SK-N-SH (cell line): Measurements from ENCODE around the gene DDX19B. TPM values are rescaled to one million over a fixed set of nuclear protein-coding genes. Genes with fewer than 3 reads are reported as not detected.

Experiments
- CTCF ChIA-PET: fragments of 300-600, 350-600 bp; formaldehyde crosslinking; extraction: SDS; loops from one replicate; lab custom pipeline; 2021; lab: Yijun Ruan, JAX
- POLR2A ChIA-PET: fragments of 350-600 bp; sonication (Branson Sonifier 250); formaldehyde crosslinking; extraction: SDS; loops from one replicate; lab custom pipeline; 2020; ENCODE audit warnings: antibody characterized with exemption, inconsistent platforms; lab: Yijun Ruan, JAX
- DNase-seq: peaks from one replicate; pipeline ENCODE4 v3.0.0; 2012
- H2AFZ ChIP-seq: fragments of 200-600 bp; sonication (generic); 2 replicates; pipeline ENCODE4 v1.8.1; 2016; ENCODE audit warnings: antibody characterized with exemption, mild to moderate bottlenecking, low read depth
- H3F3A ChIP-seq: fragments of 200-600 bp; sonication (generic); replicated peaks from 2 replicates; pipeline ENCODE3; 2016; ENCODE audit warnings: antibody characterized with exemption, mild to moderate bottlenecking; ENCODE audit not compliant: insufficient read depth
- H3K27ac ChIP-seq, 2 experiments: fragments of 200-500 bp in 1 of 2; fragments of 200-600 bp in 1 of 2; sonication (Bioruptor generic) in 1 of 2; sonication (generic), shearing (Covaris generic) in 1 of 2; 2 replicates each; pipeline versions ENCODE4 v1.5.1 to v1.6.1; 2014 to 2016; ENCODE audit warnings: low read depth in 2 of 2, inconsistent platforms in 1 of 2, low read length in 1 of 2, mild to moderate bottlenecking in 1 of 2, mixed read lengths in 1 of 2
- H3K27me3 ChIP-seq: fragments of 200-600 bp; sonication (generic), shearing (Covaris generic); 2 replicates; pipeline ENCODE4 v1.6.1; 2016; ENCODE audit warnings: mixed run types; ENCODE audit not compliant: insufficient read depth
- H3K36me3 ChIP-seq, 2 experiments: fragments of 200-500 bp in 1 of 2; fragments of 200-600 bp in 1 of 2; sonication (Bioruptor generic) in 1 of 2; sonication (generic) in 1 of 2; replicated peaks in 1 of 2; 2 replicates each; pipeline versions ENCODE3 to v1.5.1; 2014 to 2016; ENCODE audit warnings: low read length in 1 of 2, mild to moderate bottlenecking in 1 of 2; ENCODE audit not compliant: insufficient read depth in 2 of 2, control insufficient read depth in 1 of 2
- H3K4me1 ChIP-seq, 2 experiments: fragments of 200-500 bp in 1 of 2; fragments of 200-600 bp in 1 of 2; sonication (Bioruptor generic) in 1 of 2; sonication (generic), shearing (Covaris generic) in 1 of 2; 2 replicates each; pipeline versions ENCODE4 v1.5.1 to v1.6.1; 2014 to 2016; ENCODE audit warnings: low read depth in 1 of 2, low read length in 1 of 2, mixed run types in 1 of 2; ENCODE audit not compliant: insufficient read depth in 2 of 2, control insufficient read depth in 1 of 2
- H3K4me2 ChIP-seq: fragments of 200-600 bp; sonication (generic), shearing (Covaris generic); 2 replicates; pipeline ENCODE4 v1.6.1; 2017; ENCODE audit warnings: mixed run types
- H3K4me3 ChIP-seq, 2 experiments: fragments of 200-500 bp in 1 of 2; fragments of 200-600 bp in 1 of 2; sonication (Bioruptor generic) in 1 of 2; sonication (generic), shearing (Covaris generic) in 1 of 2; 2 replicates each; pipeline versions ENCODE4 v1.5.1 to v1.8.1; 2014 to 2016; ENCODE audit warnings: low read depth in 2 of 2, inconsistent platforms in 1 of 2, low read length in 1 of 2, mild to moderate bottlenecking in 1 of 2, mixed read lengths in 1 of 2, moderate library complexity in 1 of 2
- H3K79me2 ChIP-seq: fragments of 200-600 bp; sonication (generic); 2 replicates; pipeline ENCODE4 v1.8.1; 2017; ENCODE audit warnings: mild to moderate bottlenecking; ENCODE audit not compliant: insufficient read depth
- H3K9ac ChIP-seq: fragments of 200-600 bp; sonication (generic); 2 replicates; pipeline ENCODE4 v1.6.1; 2017; ENCODE audit warnings: mixed run types
- H3K9me2 ChIP-seq: fragments of 200-600 bp; sonication (generic); 2 replicates; pipeline ENCODE4 v1.6.1; 2017; ENCODE audit warnings: mixed run types
- H3K9me3 ChIP-seq: fragments of 200-600 bp; sonication (generic); 2 replicates; pipeline ENCODE4 v1.6.1; 2017; ENCODE audit warnings: mixed run types, mild to moderate bottlenecking, moderate library complexity
- H4K20me1 ChIP-seq: fragments of 200-600 bp; sonication (generic); 2 replicates; pipeline ENCODE4 v1.6.1; 2017; ENCODE audit warnings: mild to moderate bottlenecking, mixed run types; ENCODE audit not compliant: insufficient read depth
- CHD2 ChIP-seq: fragments of 150-350 bp; IDR thresholded peaks from 2 replicates; pipeline ENCODE4 v1.6.1; 2018; ENCODE audit warnings: low read length; ENCODE audit not compliant: partially characterized antibody
- ELF1 ChIP-seq: IDR thresholded peaks from 2 replicates; pipeline ENCODE4 v1.4.0; 2012
- FOSL2 ChIP-seq: IDR thresholded peaks from 2 replicates; pipeline ENCODE4 v1.4.0; 2012; ENCODE audit warnings: low read depth, mild to moderate bottlenecking, moderate library complexity, borderline replicate concordance
- FOXJ3 ChIP-seq: sonication (generic); formaldehyde crosslinking; IDR thresholded peaks from 2 replicates; pipeline ENCODE4 v1.5.1; 2020; ENCODE audit warnings: mild to moderate bottlenecking, missing genetic modification reagents
- FOXM1 ChIP-seq: IDR thresholded peaks from 2 replicates; pipeline ENCODE4 v1.4.0; 2012; ENCODE audit warnings: low read depth, mild to moderate bottlenecking
- GATA2 ChIP-seq: sonication (generic); formaldehyde crosslinking; IDR thresholded peaks from 2 replicates; pipeline ENCODE4 v1.5.0; 2020; ENCODE audit warnings: mild to moderate bottlenecking, missing genetic modification reagents
- IRF3 ChIP-seq: fragments of 150-350 bp; IDR thresholded peaks from 2 replicates; pipeline ENCODE4 v1.6.1; 2016; ENCODE audit warnings: mild to moderate bottlenecking, low read depth, low read length
- JUND ChIP-seq: IDR thresholded peaks from 2 replicates; pipeline ENCODE4 v1.4.0; 2012
- MAX ChIP-seq: IDR thresholded peaks from 2 replicates; pipeline ENCODE4 v1.4.0; 2012; ENCODE audit warnings: low read depth
- MXI1 ChIP-seq: IDR thresholded peaks from 2 replicates; pipeline ENCODE4 v1.6.1; 2012; ENCODE audit warnings: mild to moderate bottlenecking, low read depth, low read length, improper control_type of control experiment
- NRF1 ChIP-seq: IDR thresholded peaks from 2 replicates; pipeline ENCODE4 v1.6.1; 2012; ENCODE audit warnings: low read depth, mild to moderate bottlenecking, low read length
- POLR2AphosphoS5 ChIP-seq: IDR thresholded peaks from 2 replicates; pipeline ENCODE4 v1.6.1; 2012; ENCODE audit warnings: low read depth, low read length
- REST ChIP-seq: IDR thresholded peaks from 2 replicates; pipeline ENCODE4 v1.6.1; 2012; ENCODE audit warnings: mild to moderate bottlenecking, low read depth, low read length, moderate library complexity
- RFX5 ChIP-seq: IDR thresholded peaks from 2 replicates; pipeline ENCODE4 v1.6.1; 2012; ENCODE audit warnings: mild to moderate bottlenecking, improper control_type of control experiment, low read length
- RXRA ChIP-seq: IDR thresholded peaks from 2 replicates; pipeline ENCODE4 v1.4.0; 2012; ENCODE audit warnings: low read depth, mild to moderate bottlenecking, borderline replicate concordance
- SIN3A ChIP-seq: IDR thresholded peaks from 2 replicates; pipeline ENCODE4 v1.6.1; 2012; ENCODE audit warnings: low read depth, mild to moderate bottlenecking, low read length, moderate library complexity, borderline replicate concordance
- USF1 ChIP-seq: IDR thresholded peaks from 2 replicates; pipeline ENCODE4 v1.4.0; 2012; ENCODE audit warnings: low read depth, borderline replicate concordance
- USF2 ChIP-seq: fragments of 150-350 bp; IDR thresholded peaks from 2 replicates; pipeline ENCODE4 v1.6.1; 2017; ENCODE audit warnings: antibody characterized with exemption, low read length, low read depth, borderline replicate concordance
- YY1 ChIP-seq: IDR thresholded peaks from 2 replicates; pipeline ENCODE4 v1.4.0; 2012; ENCODE audit warnings: low read depth, mild to moderate bottlenecking
- whole genome bisulfite sequencing: methylation state at CpG from one replicate; pipeline ENCODE4 v1.1.6; 2017; ENCODE audit warnings: low lambda C conversion rate; 5-methylcytosine and 5-hydroxymethylcytosine counted together
- polyA plus RNA-seq, 3 experiments: library from polyadenylated mRNA; depleted of rRNA; stranded (reverse); fragments of >200 nt; gene quantifications; 2 replicates each; pipeline ENCODE4 v1.2.3, GENCODE V29; 2012

Gene DDX19B
- polyA plus RNA-seq, 1 of the 3 experiments (the other 2 are of a cell fraction) = 43.6 TPM

- TF ChIP-seq REST (no peak), JUND (no peak), USF1 (no peak), RXRA (no peak), MAX (no peak), FOXJ3 (CRISPR knock-in tag) (no peak), POLR2AphosphoS5 (no peak), GATA2 (CRISPR knock-in tag) (no peak), USF2 (no peak), SIN3A (no peak), CHD2 (no peak), RFX5 (no peak), IRF3 (no peak), FOSL2 (no peak)
These were observed 3.4 kb upstream of the DDX19B start (continued) for GRCh38 chr16:70295634-70296033.

- Histone ChIP-seq H3K9me3 (peaks cover 12% of the 10 kb centered on the region; the same call in 1 of the 2 replicates), H3K4me3 (no peak overlapping the region), H3K9ac (no peak overlapping the region), H3K79me2 (peaks cover 76% of the 10 kb centered on the region), H3F3A (peaks cover 22% of the 10 kb centered on the region), H4K20me1 (peaks cover 2% of the 10 kb centered on the region), H3K27ac (no peak overlapping the region), H3K4me1 (peaks cover 4 to 5% of the 10 kb centered on the region in 2 experiments; a peak in 3 of 4 replicates), H3K4me2 (no peak overlapping the region), H3K27me3 (no peaks in the 10 kb centered on the region), H2AFZ (no peak overlapping the region), H3K36me3 (peaks cover 2 to 25% of the 10 kb centered on the region in 2 experiments), H3K9me2 (no peaks in the 10 kb centered on the region)
- ChIA-PET POLR2A (no interaction called here), CTCF (no interaction called here)
- DNase-seq = no peak
- WGBS = 94% methylated on average over 1 of the region's 1 CpG
- TF ChIP-seq FOXM1 = no peak
- no peak for TF ChIP-seq MXI1
- TF ChIP-seq NRF1 = no peak
- TF ChIP-seq YY1 = no peak
- TF ChIP-seq ELF1 = no peak
- TF ChIP-seq RXRA = no peak
These were observed 2.1 kb downstream of the DDX19B start for GRCh38 chr16:70301121-70301520.
